Stomach (tissue), 9 donors: Measurements from ENCODE around the gene TOR1B. TPM values are rescaled to one million over a fixed set of nuclear protein-coding genes. Genes with fewer than 3 reads are reported as not detected.

Source experiments
- DNase-seq, 2 donors: peaks; one replicate each; pipeline versions ENCODE4 v3.0.0 to v3.0.0-alpha.2; 2013 to 2019
- H3K27ac ChIP-seq, 5 donors: fragments of 200-600 bp in 4 of 5; sonication (generic) in 4 of 5; one replicate each; pipeline ENCODE4 v1.5.1; 2013 to 2019; ENCODE audit warnings: mild to moderate bottlenecking in 1 of 5, moderate library complexity in 1 of 5
- H3K27me3 ChIP-seq, 3 donors: fragments of 200-600 bp; sonication (generic); one replicate each; pipeline ENCODE4 v1.5.1; 2017 to 2019; ENCODE audit warnings: mixed run types in 1 of 3
- H3K36me3 ChIP-seq, 4 donors: fragments of 200-600 bp; sonication (generic); 1 replicate in 3 of 4; 2 replicates in 1 of 4; pipeline ENCODE4 v1.5.1; 2016 to 2019
- H3K4me1 ChIP-seq, 4 donors: fragments of 200-600 bp; sonication (generic); one replicate each; pipeline ENCODE4 v1.5.1; 2016 to 2019
- H3K4me3 ChIP-seq, 4 donors: fragments of 200-600 bp; sonication (generic) in 3 of 4; one replicate each; pipeline ENCODE4 v1.5.1; 2016 to 2019; ENCODE audit warnings: mild to moderate bottlenecking in 1 of 4
- H3K9me3 ChIP-seq, 4 donors: fragments of 200-600 bp; sonication (generic); one replicate each; pipeline ENCODE4 v1.5.1; 2016 to 2019
- CTCF ChIP-seq, 7 experiments: fragments of 450-650 bp in 4 of 7; fragments of 200-600 bp in 3 of 7; sonication (generic) in 3 of 7; IDR thresholded peaks; one replicate each; pipeline ENCODE4 v1.5.1; 2016 to 2019; ENCODE audit warnings: antibody characterized with exemption in 7 of 7, control low read depth in 2 of 7, mild to moderate bottlenecking in 1 of 7
- EP300 ChIP-seq: sonication (generic); formaldehyde crosslinking; IDR thresholded peaks from one replicate; pipeline ENCODE4 v1.6.1; 2017; ENCODE audit warnings: antibody characterized with exemption
- POLR2A ChIP-seq, 4 donors: fragments of 450-650 bp; IDR thresholded peaks; one replicate each; pipeline ENCODE4 v1.6.1; 2016; ENCODE audit warnings: antibody characterized with exemption in 4 of 4, control low read depth in 2 of 4, mild to moderate bottlenecking in 1 of 4, moderate library complexity in 1 of 4
- POLR2AphosphoS5 ChIP-seq, 3 donors: sonication (generic); formaldehyde crosslinking; IDR thresholded peaks; one replicate each; pipeline ENCODE4 v1.6.1; 2016; ENCODE audit warnings: antibody characterized with exemption in 3 of 3
- WGBS, 5 donors: extraction: QIAGEN DNeasy Blood & Tissue Kit in 3 of 5; methylation state at CpG; one replicate each; pipeline versions ENCODE4 v1.1.5 to v1.1.7; 2013 to 2018; 5-methylcytosine and 5-hydroxymethylcytosine counted together
- intact Hi-C: fragments of 100-400 bp; cut with DNase I; formaldehyde crosslinking; loops from one replicate; pipeline ENCODE4 v1.15.1; 2023; ENCODE audit warnings: low total_unique reads
- polyA plus RNA-seq, 3 donors: library from polyadenylated mRNA; stranded (reverse); fragments of 200-250 nt; gene quantifications; one replicate each; pipeline ENCODE4 v1.2.3, GENCODE V29; 2013
- total RNA-seq, 5 donors: library from RNA; depleted of rRNA; stranded (reverse); fragments of >200 nt; gene quantifications; one replicate each; pipeline versions ENCODE4 v1.1.0 to v1.2.3, GENCODE V29; 2014 to 2016
- donor health status: healthy with polysubstance abuse.
- donor health status: Bipolar disorder and iron deficiency.
- donor health status: healthy.

The TOR1B gene
- total and polyA plus RNA-seq, 8 donors: 4.7 to 151 (median 17.8) TPM

GRCh38 chr9:129835128-129835859 is 32.3 kb downstream of the TOR1B start, which contains the start of the genes C9orf78 and USP20:
Gene C9orf78, minus strand, starts transcription at chr9:129835275. Its CDS starts 54 bp downstream, at chr9:129835221.
Gene USP20, plus strand, starts transcription at chr9:129835458. Its CDS starts 17,098 bp downstream, at chr9:129852556.
- peak; percentile 98 to 99 for DNase-seq
- 0 to 1% (median 0%) methylated on average over 16 to 81 of the region's 81 CpGs for WGBS, 5 donors
- H3K27me3 ChIP-seq: no peaks in the 10 kb centered on the region
- H3K27ac ChIP-seq: peak within 1 kb of the TSS; percentile 88 to 94 (median 93)
- H3K36me3 ChIP-seq: peaks cover 12 to 35% (median 31%) of the 10 kb centered on the region in 4 donors
- H3K9me3 ChIP-seq: no peaks in the 10 kb centered on the region
- TF ChIP-seq CTCF (IDR thresholded peaks at IDR 0.05) (no peak), POLR2A (IDR thresholded peaks at IDR 0.05) (peak in 2 of 4 donors; percentile 43 to 81), POLR2AphosphoS5 (IDR thresholded peaks at IDR 0.05) (peak; percentile 59 to 99 (median 97))
- intact Hi-C loops: no loop called here
- H3K4me3 ChIP-seq: peak within 1 kb of the TSS; percentile 69 to 97 (median 89)
- H3K4me1 ChIP-seq: peaks cover 20 to 61% (median 41%) of the 10 kb centered on the region in 4 donors

- 0 to 1% (median 0%) methylated on average over 16 to 19 of the region's 19 CpGs for WGBS, 5 donors
- DNase-seq: no peak
- TF ChIP-seq POLR2A (IDR thresholded peaks at IDR 0.05) (no peak), EP300 (no peak), POLR2AphosphoS5 (IDR thresholded peaks at IDR 0.05) (no peak), CTCF (IDR thresholded peaks at IDR 0.05) (no peak)
- peaks cover 20 to 61% (median 41%) of the 10 kb centered on the region in 4 donors for H3K4me1 ChIP-seq
- H3K4me3 ChIP-seq: peak overlapping the region; percentile 69 to 97 (median 89)
- peak overlapping the region; percentile 88 to 94 (median 93) for H3K27ac ChIP-seq
- H3K27me3 ChIP-seq: no peaks in the 10 kb centered on the region
- peaks cover 7 to 29% (median 26%) of the 10 kb centered on the region in 4 donors for H3K36me3 ChIP-seq
- no peaks in the 10 kb centered on the region for H3K9me3 ChIP-seq
- intact Hi-C loops: no loop called here
These were observed 32.9 kb downstream of the TOR1B start for GRCh38 chr9:129835860-129836223.

- peaks cover 20 to 61% (median 41%) of the 10 kb centered on the region in 4 donors for H3K4me1 ChIP-seq
- intact Hi-C loops: no loop called here
- DNase-seq: peak in 1 of 2 donors; percentile 46
- H3K36me3 ChIP-seq: peaks cover under 1 to 23% (median 20%) of the 10 kb centered on the region in 4 donors
- TF ChIP-seq EP300: no peak
- TF ChIP-seq CTCF (IDR thresholded peaks at IDR 0.05): no peak
- TF ChIP-seq POLR2AphosphoS5 (IDR thresholded peaks at IDR 0.05): no peak
- TF ChIP-seq POLR2A (IDR thresholded peaks at IDR 0.05): no peak
- H3K27ac ChIP-seq: peak overlapping the region in 4 of 5 donors; percentile 89 to 94 (median 93)
- no peaks in the 10 kb centered on the region for H3K9me3 ChIP-seq
- WGBS, 5 donors: 25 to 36% (median 31%) methylated on average over 16 of the region's 16 CpGs
- peak overlapping the region; percentile 69 to 97 (median 89) for H3K4me3 ChIP-seq
- H3K27me3 ChIP-seq: no peaks in the 10 kb centered on the region
These were observed 33.5 kb downstream of the TOR1B start for GRCh38 chr9:129836311-129837007.

GRCh38 chr9:129838707-129839259 is 35.8 kb downstream of the TOR1B start:
- WGBS, 5 donors: 82 to 88% (median 88%) methylated on average over 12 of the region's 12 CpGs
- TF ChIP-seq EP300: no peak
- no peak for TF ChIP-seq POLR2AphosphoS5 (IDR thresholded peaks at IDR 0.05)
- Histone ChIP-seq H3K4me3 (no peak overlapping the region), H3K4me1 (peaks cover 16 to 55% (median 36%) of the 10 kb centered on the region in 4 donors), H3K27ac (no peak overlapping the region), H3K9me3 (no peaks in the 10 kb centered on the region), H3K36me3 (peaks cover 0 to 8% (median 7%) of the 10 kb centered on the region in 4 donors), H3K27me3 (no peaks in the 10 kb centered on the region)
- no peak for DNase-seq
- intact Hi-C loops: no loop called here
